ENCODE results near the gene HCN2. TPM values are rescaled to one million over a fixed set of nuclear protein-coding genes. Genes with fewer than 3 reads are reported as not detected.
A peak's percentile ranks its signal among the peaks of the same experiment; 100 is the strongest.

HCN2 gene
- polyA plus RNA-seq, 4 donors: 0.19 to 0.74 (median 0.38) TPM

- DNase-seq (ENCODE audit: low read depth in 4 of 4, low spot score in 3 of 4): no peak
These were observed 60.4 kb downstream of the HCN2 start for GRCh38 chr19:650121-650520.

GRCh38 chr19:651114-651818 lies 61.6 kb downstream of the HCN2 start:
- DNase-seq (ENCODE audit: low read depth in 4 of 4, low spot score in 3 of 4): no peak

GRCh38 chr19:651991-652390 lies 62.3 kb downstream of the HCN2 start:
- no peak for DNase-seq (ENCODE audit: low read depth in 4 of 4, low spot score in 3 of 4)

- no peak for DNase-seq (ENCODE audit: low read depth in 4 of 4, low spot score in 3 of 4)
These were observed 63.0 kb downstream of the HCN2 start for GRCh38 chr19:652467-653389.

- no peak for DNase-seq (ENCODE audit: low read depth in 4 of 4, low spot score in 3 of 4)
These were observed 63.7 kb downstream of the HCN2 start for GRCh38 chr19:653425-653824.

- DNase-seq (ENCODE audit: low read depth in 4 of 4, low spot score in 3 of 4): no peak
These were observed 66.0 kb downstream of the HCN2 start for GRCh38 chr19:655691-656090.

GRCh38 chr19:656751-657559 lies 67.3 kb downstream of the HCN2 start:
- DNase-seq (ENCODE audit: low read depth in 4 of 4, low spot score in 3 of 4): no peak

GRCh38 chr19:657611-658010 lies 67.9 kb downstream of the HCN2 start:
- DNase-seq (ENCODE audit: low read depth in 4 of 4, low spot score in 3 of 4): no peak

- DNase-seq (ENCODE audit: low read depth in 4 of 4, low spot score in 3 of 4): no peak
These were observed 68.6 kb downstream of the HCN2 start for GRCh38 chr19:658059-658839.

GRCh38 chr19:658916-659839 lies 69.5 kb downstream of the HCN2 start:
- no peak for DNase-seq (ENCODE audit: low read depth in 4 of 4, low spot score in 3 of 4)

GRCh38 chr19:660793-661426 lies 71.2 kb downstream of the HCN2 start:
- no peak for DNase-seq (ENCODE audit: low read depth in 4 of 4, low spot score in 3 of 4)

GRCh38 chr19:661427-662196 lies 71.9 kb downstream of the HCN2 start:
- no peak for DNase-seq (ENCODE audit: low read depth in 4 of 4, low spot score in 3 of 4)

- no peak for DNase-seq (ENCODE audit: low read depth in 4 of 4, low spot score in 3 of 4)
These were observed 72.7 kb downstream of the HCN2 start for GRCh38 chr19:662207-662961.

GRCh38 chr19:662962-663681 lies 73.4 kb downstream of the HCN2 start, which contains the start of gene RNF126:
RNF126 (minus strand) TSS chr19:663214; CDS start chr19:663121, 93 bp downstream.
- peak; percentile 52 to 80 (median 76) for DNase-seq (ENCODE audit: low read depth in 4 of 4, low spot score in 3 of 4)

- DNase-seq (ENCODE audit: low read depth in 4 of 4, low spot score in 3 of 4): no peak
These were observed 74.0 kb downstream of the HCN2 start for GRCh38 chr19:663682-664117.

- DNase-seq (ENCODE audit: low read depth in 4 of 4, low spot score in 3 of 4): peak in 3 of 4 donors; percentile 54 to 71 (median 66)
These were observed 75.3 kb downstream of the HCN2 start for GRCh38 chr19:664913-665443.

Data from left renal pelvis (tissue), 4 donors.